Endothelial cell (in vitro differentiated cells): ENCODE data around the gene LPIN1. TPM values are rescaled to one million over a fixed set of nuclear protein-coding genes. Genes with fewer than 3 reads are reported as not detected.

Experiments
- microRNA-seq: library from miRNA; unstranded; fragments of <30 nt; microRNA quantifications from one replicate; pipeline ENCODE4, GENCODE V29; 2020; ENCODE audit not compliant: unreplicated experiment
- total RNA-seq: library from RNA; stranded (reverse); fragmentation: NEBNext Ultra II Directional; extraction: Animal tissue kit (Norgen Biotek cat#: 25700); gene quantifications from one replicate; pipeline ENCODE4 v1.2.1, GENCODE V29; 2021; ENCODE audit not compliant: unreplicated experiment

The LPIN1 gene
- total RNA-seq, 1 donor from 2014 or later: 16.4 TPM

Small RNA genes within 50 kb of the gene (microRNA-seq; reads per million reads assigned to microRNA genes)
- gene MIR4262 (not detected), gene MIR548S (0.21 reads per million)

Other genes with a start within 250 kb of the LPIN1 start
- gene GREB1, start 212.6 kb upstream of the LPIN1 start, total RNA-seq: 35.9 TPM
- gene NTSR2, start 76.4 kb upstream of the LPIN1 start, total RNA-seq: not detected